AG08396 (cell line): Measurements from ENCODE around the gene APP.

Experiments used
- DNase-seq: peaks from one replicate; pipeline ENCODE4 v3.0.0; 2012; ENCODE audit warnings: low spot score, mixed read lengths

APP gene

GRCh38 chr21:25863031-25863430, 307.5 kb downstream of the APP start:
- DNase-seq, result no peak

GRCh38 chr21:25862596-25862995, 308.0 kb downstream of the APP start:
- DNase-seq, result peak; percentile 29

GRCh38 chr21:25862112-25862511, 308.5 kb downstream of the APP start:
- DNase-seq, result no peak

- no peak for DNase-seq
Measured at GRCh38 chr21:25859235-25859929, 311.2 kb downstream of the APP start.

- no peak for DNase-seq
Measured at GRCh38 chr21:25858325-25858724, 312.2 kb downstream of the APP start.

GRCh38 chr21:25857308-25858074, 313.1 kb downstream of the APP start:
- no peak for DNase-seq

GRCh38 chr21:25855576-25855975, 315.0 kb downstream of the APP start:
- no peak for DNase-seq

- no peak for DNase-seq
Measured at GRCh38 chr21:25850126-25850842, 320.3 kb downstream of the APP start.

- DNase-seq, result no peak
Measured at GRCh38 chr21:25848309-25848708, 322.3 kb downstream of the APP start.

GRCh38 chr21:25845729-25846256, 324.8 kb downstream of the APP start:
- no peak for DNase-seq

GRCh38 chr21:25842925-25843324, 327.6 kb downstream of the APP start:
- no peak for DNase-seq

- DNase-seq, result no peak
Measured at GRCh38 chr21:25838809-25839208, 331.8 kb downstream of the APP start.

- DNase-seq, result no peak
Measured at GRCh38 chr21:25837533-25838265, 332.9 kb downstream of the APP start.

- DNase-seq, result no peak
Measured at GRCh38 chr21:25836396-25836795, 334.2 kb downstream of the APP start.

GRCh38 chr21:25834381-25834780, 336.2 kb downstream of the APP start:
- DNase-seq, result no peak

- no peak for DNase-seq
Measured at GRCh38 chr21:25831300-25831960, 339.1 kb downstream of the APP start.
